Loucy (cell line): ENCODE measurements around the gene MET.

Source experiments
- H2AFZ ChIP-seq: fragments of 200-600 bp; sonication (generic); 2 replicates; pipeline ENCODE4 v1.6.0; 2016; ENCODE audit warnings: antibody characterized with exemption, mild to moderate bottlenecking, low read length, moderate library complexity
- H3F3A ChIP-seq: fragments of 200-600 bp; 2 replicates; pipeline ENCODE4 v1.6.0; 2016; ENCODE audit warnings: antibody characterized with exemption, low read depth, mild to moderate bottlenecking
- H3K27me3 ChIP-seq: fragments of 200-600 bp; sonication (generic); 2 replicates; pipeline ENCODE4 v1.6.1; 2014; ENCODE audit warnings: low read length, mild to moderate bottlenecking; ENCODE audit not compliant: insufficient read depth, poor library complexity, severe bottlenecking
- H3K36me3 ChIP-seq: fragments of 200-600 bp; sonication (generic); 2 replicates; pipeline ENCODE4 v1.6.1; 2016; ENCODE audit warnings: low read length; ENCODE audit not compliant: insufficient read depth
- H3K4me1 ChIP-seq: fragments of 200-600 bp; sonication (generic); 2 replicates; pipeline ENCODE4 v1.5.1; 2014; ENCODE audit warnings: low read length, mild to moderate bottlenecking; ENCODE audit not compliant: insufficient read depth, poor library complexity, severe bottlenecking
- H3K4me2 ChIP-seq: fragments of 200-600 bp; sonication (generic); 2 replicates; pipeline ENCODE4 v1.6.0; 2014; ENCODE audit warnings: antibody characterized with exemption, low read length, low read depth, mild to moderate bottlenecking; ENCODE audit not compliant: poor library complexity, severe bottlenecking
- H3K4me3 ChIP-seq: fragments of 200-600 bp; sonication (generic); 2 replicates; pipeline ENCODE4 v1.5.1; 2014; ENCODE audit warnings: low read length, mild to moderate bottlenecking, mixed read lengths; ENCODE audit not compliant: poor library complexity, severe bottlenecking
- H3K79me2 ChIP-seq: fragments of 200-600 bp; sonication (generic); 2 replicates; pipeline ENCODE4 v1.6.1; 2014; ENCODE audit warnings: low read length; ENCODE audit not compliant: insufficient read depth
- H3K9ac ChIP-seq: fragments of 200-600 bp; sonication (generic); 2 replicates; pipeline ENCODE4 v1.6.0; 2014; ENCODE audit warnings: mild to moderate bottlenecking, low read depth, low read length, moderate library complexity; ENCODE audit not compliant: poor library complexity, severe bottlenecking
- H3K9me2 ChIP-seq: fragments of 200-600 bp; sonication (generic); replicated peaks from 2 replicates; pipeline ENCODE4 v1.6.1; 2016; ENCODE audit warnings: low read depth, low read length, mixed read lengths
- H3K9me3 ChIP-seq: fragments of 200-600 bp; sonication (generic); 2 replicates; pipeline ENCODE4 v1.6.1; 2014; ENCODE audit warnings: mild to moderate bottlenecking, antibody characterized with exemption, low read length, low read depth; ENCODE audit not compliant: insufficient read depth
- H4K20me1 ChIP-seq: fragments of 200-600 bp; sonication (generic); 2 replicates; pipeline ENCODE4 v1.6.0; 2014; ENCODE audit warnings: antibody characterized with exemption, low read length, mild to moderate bottlenecking; ENCODE audit not compliant: insufficient read depth, poor library complexity, severe bottlenecking
- EZH2phosphoT487 ChIP-seq: fragments of 200-600 bp; IDR thresholded peaks from 2 replicates; pipeline ENCODE4 v1.6.1; 2018; ENCODE audit warnings: antibody characterized with exemption, mild to moderate bottlenecking, moderate library complexity, borderline replicate concordance
- TF ChIP-seq, protein P1 (sequence below): fragments of 200-600 bp; sonication (generic); conservative IDR thresholded peaks from 2 replicates; pipeline ENCODE4 v1.5.1; 2014; ENCODE audit warnings: mild to moderate bottlenecking, antibody characterized with exemption, low read length

MET gene

GRCh38 chr7:116728413-116728812, 56.4 kb downstream of the MET start:
- no peak overlapping the region for H3K4me2 ChIP-seq
- TF ChIP-seq, protein P1, sequence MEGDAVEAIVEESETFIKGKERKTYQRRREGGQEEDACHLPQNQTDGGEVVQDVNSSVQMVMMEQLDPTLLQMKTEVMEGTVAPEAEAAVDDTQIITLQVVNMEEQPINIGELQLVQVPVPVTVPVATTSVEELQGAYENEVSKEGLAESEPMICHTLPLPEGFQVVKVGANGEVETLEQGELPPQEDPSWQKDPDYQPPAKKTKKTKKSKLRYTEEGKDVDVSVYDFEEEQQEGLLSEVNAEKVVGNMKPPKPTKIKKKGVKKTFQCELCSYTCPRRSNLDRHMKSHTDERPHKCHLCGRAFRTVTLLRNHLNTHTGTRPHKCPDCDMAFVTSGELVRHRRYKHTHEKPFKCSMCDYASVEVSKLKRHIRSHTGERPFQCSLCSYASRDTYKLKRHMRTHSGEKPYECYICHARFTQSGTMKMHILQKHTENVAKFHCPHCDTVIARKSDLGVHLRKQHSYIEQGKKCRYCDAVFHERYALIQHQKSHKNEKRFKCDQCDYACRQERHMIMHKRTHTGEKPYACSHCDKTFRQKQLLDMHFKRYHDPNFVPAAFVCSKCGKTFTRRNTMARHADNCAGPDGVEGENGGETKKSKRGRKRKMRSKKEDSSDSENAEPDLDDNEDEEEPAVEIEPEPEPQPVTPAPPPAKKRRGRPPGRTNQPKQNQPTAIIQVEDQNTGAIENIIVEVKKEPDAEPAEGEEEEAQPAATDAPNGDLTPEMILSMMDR: no peak
- no peak for TF ChIP-seq EZH2phosphoT487
- no peaks in the 10 kb centered on the region for H3K9me3 ChIP-seq
- no peaks in the 10 kb centered on the region for H3K27me3 ChIP-seq
- H3K4me3 ChIP-seq: no peak overlapping the region
- no peaks in the 10 kb centered on the region for H3K4me1 ChIP-seq
- no peaks in the 10 kb centered on the region for H3K36me3 ChIP-seq
- H2AFZ ChIP-seq: no peak overlapping the region
- no peaks in the 10 kb centered on the region for H3K79me2 ChIP-seq
- H3K9me2 ChIP-seq: no peaks in the 10 kb centered on the region
- H4K20me1 ChIP-seq: no peaks in the 10 kb centered on the region
- H3K9ac ChIP-seq: no peak overlapping the region
- H3F3A ChIP-seq: no peaks in the 10 kb centered on the region

DNA sequence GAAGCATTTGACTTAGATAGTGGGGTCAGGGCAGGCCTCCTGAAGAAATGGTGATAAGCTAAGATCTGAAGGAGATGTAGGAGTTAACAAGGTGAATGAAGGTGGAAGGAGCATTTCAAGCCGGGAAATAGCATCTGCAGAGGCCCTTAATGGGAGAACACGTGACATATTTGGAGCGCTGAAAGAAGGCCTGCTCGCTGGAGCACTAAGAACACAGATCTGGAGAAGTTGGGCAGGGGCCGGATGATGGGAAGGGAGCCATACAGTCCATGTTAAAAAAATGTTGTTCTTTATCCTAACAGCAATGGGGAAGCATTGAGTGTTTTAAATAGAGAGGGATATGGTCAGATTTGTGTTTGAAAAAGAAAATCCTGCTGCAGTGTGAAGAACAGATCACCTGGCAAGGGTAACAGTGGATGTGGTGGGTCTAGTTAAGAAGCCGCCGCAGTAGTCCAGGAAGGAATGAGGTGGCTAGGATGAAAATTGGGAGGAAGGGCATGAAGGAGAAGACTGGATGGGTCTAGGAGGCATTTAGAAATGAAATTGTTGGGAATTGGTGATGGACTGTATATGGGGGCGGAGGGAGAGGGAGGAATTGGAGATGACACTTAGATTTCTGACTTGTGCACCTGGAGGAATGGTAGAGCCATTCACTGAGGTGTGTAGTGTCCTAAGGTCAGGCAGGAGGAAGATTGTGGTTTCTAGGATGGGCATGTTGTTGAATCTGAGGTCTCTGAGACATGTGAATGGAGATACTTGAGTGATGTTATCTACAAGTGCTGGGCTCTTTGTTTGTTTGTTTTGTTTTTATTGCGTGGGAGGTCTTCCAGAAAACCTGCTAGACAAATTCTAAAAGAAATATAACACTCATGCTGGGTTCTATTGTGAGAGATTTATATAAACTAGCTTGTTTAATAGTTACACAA, 58.4 kb downstream of the MET start:
- H3K27me3 ChIP-seq: no peaks in the 10 kb centered on the region
- no peaks in the 10 kb centered on the region for H3F3A ChIP-seq
- no peak overlapping the region for H3K9ac ChIP-seq
- H3K4me2 ChIP-seq: no peak overlapping the region
- H2AFZ ChIP-seq: no peak overlapping the region
- H3K4me3 ChIP-seq: no peak overlapping the region
- TF ChIP-seq, protein P1: no peak
- TF ChIP-seq EZH2phosphoT487: no peak
- no peaks in the 10 kb centered on the region for H3K36me3 ChIP-seq
- H3K4me1 ChIP-seq: no peaks in the 10 kb centered on the region
- H3K79me2 ChIP-seq: no peaks in the 10 kb centered on the region
- H3K9me2 ChIP-seq: no peaks in the 10 kb centered on the region
- H3K9me3 ChIP-seq: no peaks in the 10 kb centered on the region
- no peaks in the 10 kb centered on the region for H4K20me1 ChIP-seq

DNA sequence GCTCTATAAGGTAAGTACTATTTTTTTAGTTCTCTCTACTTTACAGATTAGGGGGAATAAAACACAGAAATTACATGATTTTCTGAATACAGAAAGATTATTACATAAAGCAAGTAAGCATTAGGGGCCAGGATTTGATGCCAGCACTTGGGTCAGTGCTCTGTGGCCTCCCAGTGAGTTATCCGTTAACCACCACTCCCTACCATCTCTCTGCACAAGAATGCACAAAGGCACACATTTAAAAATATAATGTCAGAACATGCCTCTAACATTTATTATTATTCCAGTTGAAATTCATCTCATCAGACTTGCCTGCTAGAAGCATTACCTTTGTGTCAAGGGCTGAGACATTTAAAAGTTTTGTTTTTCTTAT, 59.0 kb downstream of the MET start:
- no peak for TF ChIP-seq EZH2phosphoT487
- TF ChIP-seq, protein P1: no peak
- Histone ChIP-seq H3K79me2 (no peaks in the 10 kb centered on the region), H4K20me1 (no peaks in the 10 kb centered on the region), H3K36me3 (no peaks in the 10 kb centered on the region), H3K4me2 (no peak overlapping the region), H3F3A (no peaks in the 10 kb centered on the region), H3K4me1 (no peaks in the 10 kb centered on the region), H3K9me2 (no peaks in the 10 kb centered on the region), H3K9me3 (no peaks in the 10 kb centered on the region), H3K27me3 (no peaks in the 10 kb centered on the region), H3K9ac (no peak overlapping the region), H2AFZ (no peak overlapping the region), H3K4me3 (no peak overlapping the region)
